Measurements from ENCODE around the gene RPSA.
"Not testable (repeated sequence)": the region's sequence is repeated elsewhere in the genome, so short reads cannot be mapped to it uniquely, and the experiment has no call there.

Gene RPSA

DNA sequence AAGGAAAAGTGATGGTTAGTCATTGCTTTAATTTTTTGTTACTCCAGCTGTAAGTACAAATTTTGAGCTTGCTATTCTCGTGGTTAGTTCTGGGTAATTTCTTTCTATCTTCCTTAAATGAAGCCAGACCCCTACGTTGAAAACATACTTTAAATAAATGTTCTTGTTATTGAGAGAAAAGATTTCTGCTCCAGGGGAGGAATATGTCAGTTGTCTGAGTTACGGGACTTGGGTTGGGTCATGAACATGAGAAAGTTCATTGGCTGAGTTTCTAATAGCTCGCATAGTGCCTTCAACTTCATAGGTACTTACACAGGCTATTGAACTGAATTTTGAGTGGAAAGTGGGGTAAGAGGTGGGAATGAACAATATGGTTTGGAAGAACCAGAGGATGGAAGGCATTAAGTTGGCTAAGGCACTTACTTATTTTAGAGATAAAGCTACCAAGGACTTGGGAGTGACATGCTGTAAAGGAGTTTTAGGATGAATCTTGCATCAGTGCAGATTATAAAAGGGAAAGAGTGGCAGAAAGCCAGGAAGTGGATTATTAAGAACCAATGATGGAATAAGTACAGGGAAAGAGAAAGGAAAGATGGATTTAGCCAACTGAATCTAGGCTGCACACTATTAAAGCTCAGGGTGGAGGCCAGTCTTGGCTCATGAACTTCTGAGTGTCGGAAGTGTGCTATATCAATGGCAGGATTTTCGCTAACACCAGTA lies 1.4 kb downstream of the RPSA start:
- Mint-ChIP-seq H3K9me3 (no peaks in the 10 kb centered on the region), H3K27ac (peak overlapping the region; percentile 100), H3K36me3 (ENCODE audit: low read depth) (peaks cover 65% of the 10 kb centered on the region), H3K4me3 (peak overlapping the region; percentile 92), H3K27me3 (no peaks in the 10 kb centered on the region), H3K4me1 (ENCODE audit: low read depth) (peaks cover 69% of the 10 kb centered on the region)

DNA sequence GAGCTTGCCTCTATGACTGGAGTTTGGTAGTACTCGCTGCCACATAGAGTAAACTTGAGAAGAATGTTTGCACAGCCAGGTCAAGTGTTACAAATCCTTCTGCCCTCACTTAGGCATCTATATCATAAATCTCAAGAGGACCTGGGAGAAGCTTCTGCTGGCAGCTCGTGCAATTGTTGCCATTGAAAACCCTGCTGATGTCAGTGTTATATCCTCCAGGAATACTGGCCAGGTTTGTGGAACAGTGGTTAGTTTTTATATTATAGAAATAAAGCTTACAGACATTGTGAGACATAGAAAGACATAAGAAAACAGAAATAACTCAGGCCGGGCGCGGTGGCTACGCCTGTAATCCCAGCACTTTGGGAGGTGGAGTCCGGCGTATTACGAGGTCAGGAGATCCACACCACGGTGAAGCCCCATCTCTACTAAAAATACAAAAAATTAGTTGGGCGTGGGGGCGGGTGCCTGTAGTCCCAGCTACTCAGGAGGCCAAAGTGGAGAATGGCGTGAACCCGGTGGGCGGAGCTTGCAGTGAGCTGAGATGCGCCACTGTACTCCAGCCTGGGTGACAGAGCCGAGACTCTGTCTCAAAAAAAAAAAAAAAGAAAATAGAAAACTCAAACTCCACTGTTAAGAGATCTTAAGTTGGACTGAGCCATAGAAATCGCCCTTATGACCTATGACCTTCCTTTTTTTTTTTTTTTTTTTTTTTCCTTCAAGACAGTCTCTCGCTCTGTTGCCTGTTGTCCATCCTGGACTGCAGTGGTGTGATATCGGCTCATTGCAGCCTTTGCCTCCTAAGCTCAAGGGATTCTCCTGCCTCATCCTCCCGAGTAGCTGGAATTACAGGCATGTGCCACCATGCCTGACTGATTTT lies 2.2 kb downstream of the RPSA start:
- Mint-ChIP-seq H3K36me3 (ENCODE audit: low read depth) (peaks cover 73% of the 10 kb centered on the region), H3K4me1 (ENCODE audit: low read depth) (peaks cover 69% of the 10 kb centered on the region)

DNA sequence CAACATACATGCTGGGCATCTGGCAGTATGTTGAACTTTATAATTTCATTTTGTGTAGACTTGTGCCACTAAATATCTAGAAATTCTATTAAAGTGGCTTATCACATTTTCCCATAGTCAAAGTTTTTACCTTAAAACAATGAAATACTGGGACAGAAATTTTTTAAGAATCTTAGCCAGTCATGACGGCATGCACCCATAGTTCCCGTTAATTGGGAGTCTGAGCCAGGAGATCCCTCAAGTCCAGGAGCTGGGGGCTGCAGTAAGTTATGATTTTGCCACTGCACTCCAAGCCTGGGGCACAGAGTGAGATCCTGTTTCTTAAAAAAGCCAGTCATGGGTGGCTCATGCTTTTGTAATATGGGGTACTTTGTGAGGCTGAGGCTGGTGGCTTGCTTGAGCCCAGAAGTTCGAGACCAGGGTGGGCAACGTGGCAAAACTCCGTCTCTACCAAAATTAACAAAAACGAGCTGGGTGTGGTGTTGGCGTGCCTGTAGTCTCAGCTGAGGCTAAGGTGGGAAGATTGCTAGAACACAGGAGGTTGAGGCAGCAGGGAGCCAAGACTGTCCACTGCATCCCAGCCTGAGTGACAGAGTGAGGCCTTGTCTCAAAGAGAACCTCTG lies 3.1 kb downstream of the RPSA start:
- Mint-ChIP-seq H3K9me3 (no peaks in the 10 kb centered on the region), H3K36me3 (ENCODE audit: low read depth) (peaks cover 82% of the 10 kb centered on the region), H3K4me1 (ENCODE audit: low read depth) (peaks cover 73% of the 10 kb centered on the region), H3K4me3 (peak overlapping the region; percentile 92), H3K27ac (peak overlapping the region; percentile 100), H3K27me3 (no peaks in the 10 kb centered on the region)

More for the DNA sequence above, 2.2 kb downstream of the RPSA start:
- H3K27me3 Mint-ChIP-seq, result no peaks in the 10 kb centered on the region
- peak overlapping the region; percentile 92 for H3K4me3 Mint-ChIP-seq
- H3K27ac Mint-ChIP-seq, result peak overlapping the region; percentile 100
- H3K9me3 Mint-ChIP-seq, result no peaks in the 10 kb centered on the region

DNA sequence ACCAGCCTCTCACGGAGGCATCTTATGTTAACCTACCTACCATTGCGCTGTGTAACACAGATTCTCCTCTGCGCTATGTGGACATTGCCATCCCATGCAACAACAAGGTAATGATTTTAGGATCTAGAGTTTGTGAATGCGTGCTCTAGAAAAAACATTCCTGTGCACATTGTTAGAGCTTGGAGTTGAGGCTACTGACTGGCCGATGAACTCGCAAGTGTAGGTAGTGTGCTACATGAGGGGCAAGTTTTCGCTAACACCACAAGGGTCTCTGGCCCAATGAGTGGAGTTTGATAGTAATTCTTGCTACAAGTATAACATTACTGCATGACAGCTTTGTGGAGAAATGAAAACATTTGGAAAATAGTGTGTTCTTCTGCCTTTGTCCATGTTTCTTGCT lies 4.4 kb downstream of the RPSA start:
- peaks cover 72% of the 10 kb centered on the region for H3K4me1 Mint-ChIP-seq (ENCODE audit: low read depth)
- H3K36me3 Mint-ChIP-seq (ENCODE audit: low read depth), result peaks cover 88% of the 10 kb centered on the region
- H3K27me3 Mint-ChIP-seq, result no peaks in the 10 kb centered on the region
- H3K27ac Mint-ChIP-seq, result peak overlapping the region; percentile 100
- H3K4me3 Mint-ChIP-seq, result peak overlapping the region; percentile 92
- no peaks in the 10 kb centered on the region for H3K9me3 Mint-ChIP-seq

DNA sequence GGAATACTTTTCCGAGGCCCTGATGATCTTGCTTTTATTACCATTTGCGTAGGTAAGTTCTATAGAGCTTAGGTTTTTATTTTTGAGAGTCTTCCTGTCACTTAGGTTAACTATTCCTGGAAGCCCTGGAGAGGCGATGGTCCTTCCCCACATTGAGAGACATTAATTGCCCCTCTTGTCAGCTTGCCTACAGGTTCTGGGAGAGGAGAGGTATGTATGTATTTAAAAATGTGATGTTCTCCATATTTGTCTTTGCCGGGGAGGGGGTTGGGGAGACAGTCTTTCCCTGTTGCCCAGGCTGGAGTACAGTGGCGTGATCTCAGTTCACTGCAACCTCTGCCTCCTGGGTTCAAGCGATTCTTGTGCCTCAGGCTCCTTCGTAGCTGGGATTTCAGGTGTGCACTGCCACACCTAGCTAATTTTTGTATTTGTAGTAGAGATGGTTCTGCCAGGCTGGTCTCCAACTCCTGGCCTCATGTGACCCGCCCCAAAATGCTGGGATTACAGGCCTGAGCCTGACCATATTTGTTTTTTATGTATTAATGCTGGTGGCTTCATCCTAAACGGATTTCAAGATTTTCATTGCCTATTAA lies 6.2 kb downstream of the RPSA start:
- Mint-ChIP-seq H3K36me3 (ENCODE audit: low read depth) (peaks cover 74% of the 10 kb centered on the region), H3K4me3 (peak overlapping the region; percentile 41), H3K27me3 (no peaks in the 10 kb centered on the region), H3K4me1 (ENCODE audit: low read depth) (peaks cover 58% of the 10 kb centered on the region), H3K9me3 (no peaks in the 10 kb centered on the region), H3K27ac (peak overlapping the region; percentile 82)

DNA sequence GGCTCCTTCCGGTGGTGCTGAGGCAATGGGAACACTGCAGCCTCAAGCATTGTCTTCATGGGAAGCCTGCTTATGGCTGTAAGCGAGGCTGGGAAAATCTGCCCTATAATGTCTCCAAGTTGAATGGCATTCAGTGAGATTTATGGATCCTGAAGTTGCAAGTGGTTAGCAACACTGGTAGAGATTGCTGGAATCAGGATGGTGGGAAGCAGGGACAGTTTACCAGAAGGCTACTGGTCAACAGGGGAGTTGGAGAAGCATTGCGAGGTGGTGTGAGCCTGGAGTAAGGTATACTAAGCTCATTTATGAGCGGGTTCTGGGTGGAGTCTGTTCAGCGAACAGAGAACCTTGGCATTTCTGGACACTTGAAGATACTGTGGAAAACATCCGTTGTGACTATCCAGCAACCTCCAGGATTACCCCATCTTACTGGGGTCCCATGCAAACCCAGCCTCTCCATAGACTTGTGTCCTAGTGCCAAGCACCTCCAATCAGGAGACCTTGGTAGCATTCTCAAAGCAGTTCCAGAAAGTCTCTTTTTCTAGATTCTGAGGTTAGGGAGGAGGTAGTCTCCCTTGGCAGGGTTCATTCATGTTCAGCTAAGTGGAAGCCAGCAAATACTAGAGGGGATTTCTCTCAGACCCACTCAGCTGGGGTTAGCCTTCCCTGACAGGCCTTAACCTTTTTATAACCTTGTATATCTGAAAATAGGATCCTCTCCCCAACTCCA lies 7.3 kb downstream of the RPSA start:
- no peak overlapping the region for H3K4me3 Mint-ChIP-seq
- H3K36me3 Mint-ChIP-seq (ENCODE audit: low read depth), result peaks cover 63% of the 10 kb centered on the region
- H3K9me3 Mint-ChIP-seq, result no peaks in the 10 kb centered on the region
- peak overlapping the region; percentile 82 for H3K27ac Mint-ChIP-seq
- peaks cover 48% of the 10 kb centered on the region for H3K4me1 Mint-ChIP-seq (ENCODE audit: low read depth)
- no peaks in the 10 kb centered on the region for H3K27me3 Mint-ChIP-seq

DNA sequence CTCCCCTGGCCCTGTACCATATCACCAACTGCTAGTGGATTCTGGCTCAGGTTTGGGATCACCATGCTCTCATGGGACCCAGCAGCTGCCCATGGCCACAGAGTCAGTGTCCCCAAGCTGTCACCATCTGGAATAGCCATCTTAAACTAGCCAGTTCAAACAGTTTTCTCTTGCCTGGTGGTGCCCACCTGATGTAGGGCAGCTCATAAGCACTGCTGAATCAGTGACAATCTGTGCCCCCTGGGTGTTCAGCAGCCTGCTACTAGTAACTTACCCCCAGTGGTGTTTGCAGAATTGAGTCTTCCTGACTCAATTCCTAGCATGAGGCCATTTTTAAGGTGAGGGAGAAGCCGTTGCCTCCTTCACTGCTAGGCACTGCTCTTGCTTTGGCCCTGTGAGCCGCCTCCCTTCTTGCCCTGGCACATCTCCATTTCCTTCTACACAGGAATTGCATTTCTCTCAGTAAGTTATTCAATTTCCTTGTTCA lies 7.9 kb downstream of the RPSA start:
- peak overlapping the region; percentile 4 for H3K4me3 Mint-ChIP-seq
- no peaks in the 10 kb centered on the region for H3K27me3 Mint-ChIP-seq
- peak overlapping the region; percentile 72 for H3K27ac Mint-ChIP-seq
- H3K4me1 Mint-ChIP-seq (ENCODE audit: low read depth), result peaks cover 42% of the 10 kb centered on the region
- H3K36me3 Mint-ChIP-seq (ENCODE audit: low read depth), result peaks cover 57% of the 10 kb centered on the region
- no peaks in the 10 kb centered on the region for H3K9me3 Mint-ChIP-seq

DNA sequence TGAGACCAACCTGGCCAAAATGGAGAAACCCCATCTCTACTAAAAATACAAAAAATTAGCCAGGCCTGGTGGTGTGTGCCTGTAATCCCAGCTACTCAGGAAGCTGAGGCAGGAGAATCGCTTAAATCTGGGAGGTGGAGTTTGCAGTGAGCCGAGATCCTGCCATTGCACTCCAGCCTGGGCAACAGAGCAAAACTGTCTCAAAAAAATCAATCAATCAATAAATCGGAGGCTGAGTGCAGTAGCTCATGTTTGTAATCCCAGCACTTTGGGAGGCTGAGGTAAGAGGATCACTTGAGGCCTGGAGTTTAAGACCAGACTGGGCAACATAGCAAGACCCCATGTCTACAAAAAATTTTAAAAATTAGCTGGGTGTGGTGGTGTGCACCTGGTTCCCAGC lies 8.8 kb downstream of the RPSA start:
- H3K27ac Mint-ChIP-seq, result peak overlapping the region; percentile 50
- H3K4me3 Mint-ChIP-seq, result not testable (repeated sequence)

DNA sequence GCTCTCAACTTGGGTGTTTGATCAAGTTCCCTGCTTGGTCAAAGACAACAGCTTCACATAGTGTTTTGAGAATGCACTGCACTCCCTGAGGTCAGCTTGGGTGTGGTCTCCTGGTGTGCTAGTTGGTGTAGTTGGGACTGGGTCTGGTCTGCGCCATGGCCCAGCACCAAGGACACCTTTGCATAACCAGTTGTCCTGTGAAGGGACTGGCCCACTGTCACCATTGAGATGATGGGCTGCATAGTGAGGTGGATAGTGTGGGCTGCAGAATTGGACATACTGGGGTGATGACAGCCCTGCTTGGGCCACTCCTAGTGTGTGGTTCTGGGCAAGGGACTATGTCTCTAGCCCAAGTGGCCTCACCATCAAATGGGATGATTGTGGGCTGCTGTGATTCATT lies 9.5 kb downstream of the RPSA start:
- Mint-ChIP-seq H3K27me3 (no peaks in the 10 kb centered on the region), H3K4me1 (ENCODE audit: low read depth) (peaks cover 27% of the 10 kb centered on the region), H3K27ac (peak overlapping the region; percentile 54), H3K4me3 (no peak overlapping the region), H3K9me3 (no peaks in the 10 kb centered on the region), H3K36me3 (ENCODE audit: low read depth) (peaks cover 42% of the 10 kb centered on the region)

More for the DNA sequence above, 8.8 kb downstream of the RPSA start:
- Mint-ChIP-seq H3K4me1 (ENCODE audit: low read depth) (peaks cover 33% of the 10 kb centered on the region), H3K36me3 (ENCODE audit: low read depth) (peaks cover 49% of the 10 kb centered on the region)
- not testable (repeated sequence) for H3K9me3 Mint-ChIP-seq, H3K27me3 Mint-ChIP-seq

DNA sequence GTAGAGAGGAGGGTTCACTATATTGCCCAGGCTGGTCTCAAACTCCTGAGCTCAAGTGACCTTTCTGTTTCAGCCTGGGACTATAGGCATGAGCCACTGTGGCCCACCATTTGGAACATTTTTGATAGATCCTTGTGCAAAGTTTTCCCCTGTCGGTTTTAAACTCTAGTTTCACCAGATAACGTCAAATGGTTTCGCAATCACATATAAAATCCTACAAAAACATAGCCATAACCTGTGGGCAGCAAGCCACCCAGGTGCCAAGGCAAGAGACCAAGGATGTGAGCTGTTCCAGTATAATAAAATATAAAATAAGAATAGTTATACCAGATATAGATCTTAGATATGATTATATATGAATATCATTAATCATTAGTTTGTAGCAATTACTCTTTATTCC lies 10.5 kb downstream of the RPSA start:
- H3K27ac Mint-ChIP-seq, H3K4me3 Mint-ChIP-seq, H3K27me3 Mint-ChIP-seq, H3K9me3 Mint-ChIP-seq: not testable (repeated sequence)
- Mint-ChIP-seq H3K4me1 (ENCODE audit: low read depth) (peaks cover 16% of the 10 kb centered on the region), H3K36me3 (ENCODE audit: low read depth) (peaks cover 39% of the 10 kb centered on the region)

DNA sequence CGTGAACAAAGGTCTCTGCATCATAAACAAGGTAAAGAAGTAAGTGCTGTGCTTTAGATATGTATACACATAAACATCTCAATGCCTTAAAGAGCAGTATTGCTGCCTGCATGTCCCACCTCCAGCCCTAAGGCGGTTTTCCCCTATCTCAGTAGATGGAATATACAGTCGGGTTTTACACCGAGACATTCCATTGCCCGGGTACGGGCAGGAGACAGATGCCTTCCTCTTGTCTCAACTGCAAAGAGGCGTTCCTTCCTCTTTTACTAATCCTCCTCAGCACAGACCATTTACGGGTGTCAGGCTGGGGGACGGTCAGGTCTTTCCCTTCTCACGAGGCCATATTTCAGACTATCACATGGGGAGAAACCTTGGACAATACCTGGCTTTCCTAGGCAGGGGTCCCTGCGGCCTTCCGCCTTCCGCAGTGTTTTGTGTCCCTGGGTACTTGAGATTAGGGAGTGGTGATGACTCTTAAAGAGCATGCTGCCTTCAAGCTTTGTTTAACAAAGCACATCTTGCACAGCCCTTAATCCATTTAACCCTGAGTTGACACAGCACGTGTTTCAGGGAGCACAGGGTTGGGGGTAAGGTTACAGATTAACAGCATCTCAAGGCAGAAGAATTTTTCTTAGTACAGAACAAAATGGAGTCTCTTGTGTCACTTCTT lies 12.2 kb downstream of the RPSA start:
- not testable (repeated sequence) for H3K9me3 Mint-ChIP-seq; H3K4me1 Mint-ChIP-seq (ENCODE audit: low read depth); H3K27ac Mint-ChIP-seq; H3K27me3 Mint-ChIP-seq; H3K4me3 Mint-ChIP-seq
- peaks cover 22% of the 10 kb centered on the region for H3K36me3 Mint-ChIP-seq (ENCODE audit: low read depth)

DNA sequence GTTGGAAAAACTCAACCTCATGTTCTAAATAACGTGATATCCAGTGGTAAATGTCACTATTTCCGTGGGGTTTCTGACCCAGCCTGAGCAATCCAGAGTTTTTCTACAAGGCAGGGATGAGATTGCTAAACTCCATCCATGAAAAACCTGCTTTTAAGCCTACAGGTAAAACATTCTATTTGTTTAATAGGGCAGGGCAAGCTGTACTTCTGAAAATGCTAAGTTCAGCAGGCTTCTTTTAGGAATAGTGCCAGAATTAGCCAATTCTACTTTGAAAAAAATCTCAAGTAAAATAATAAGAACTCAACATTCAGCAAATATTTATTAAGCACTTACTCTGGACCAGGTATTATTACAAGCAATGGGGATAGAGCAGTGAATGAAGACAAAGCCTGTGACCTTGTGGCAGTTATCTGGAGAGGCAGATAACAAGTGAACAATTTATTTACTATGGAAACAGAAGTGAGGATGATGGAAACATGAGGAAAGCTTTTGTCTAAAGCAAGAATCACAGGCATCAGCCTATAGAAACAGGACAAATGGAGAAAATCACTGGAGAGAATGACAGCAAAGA lies 13.3 kb downstream of the RPSA start:
- Mint-ChIP-seq H3K27ac (no peak overlapping the region), H3K36me3 (ENCODE audit: low read depth) (peaks cover 11% of the 10 kb centered on the region)

DNA sequence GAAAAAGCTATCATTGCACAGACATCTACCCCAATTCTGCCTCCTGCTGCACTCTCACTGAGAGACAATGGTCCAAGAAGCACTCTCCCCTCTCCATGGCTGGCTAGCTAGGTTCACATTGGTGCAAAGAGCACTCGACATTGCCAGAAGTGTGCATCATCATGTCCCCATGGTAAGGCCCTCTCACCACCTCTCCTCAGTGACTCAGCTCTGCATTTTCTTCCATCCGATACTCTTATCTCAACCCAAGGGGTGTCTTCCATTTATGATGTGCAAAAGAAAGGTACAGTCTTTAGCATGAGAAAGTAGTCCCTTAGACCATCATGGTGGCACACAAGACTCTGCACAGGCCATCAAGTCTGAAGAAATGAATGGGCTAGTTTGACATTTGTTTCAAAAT lies 14.0 kb downstream of the RPSA start:
- Mint-ChIP-seq H3K4me1 (ENCODE audit: low read depth) (no peaks in the 10 kb centered on the region), H3K27me3 (no peaks in the 10 kb centered on the region), H3K9me3 (no peaks in the 10 kb centered on the region), H3K36me3 (ENCODE audit: low read depth) (peaks cover 8% of the 10 kb centered on the region), H3K27ac (no peak overlapping the region), H3K4me3 (no peak overlapping the region)

More for the DNA sequence above, 13.3 kb downstream of the RPSA start:
- H3K9me3 Mint-ChIP-seq, result no peaks in the 10 kb centered on the region
- H3K4me1 Mint-ChIP-seq (ENCODE audit: low read depth), result peaks cover 2% of the 10 kb centered on the region
- H3K4me3 Mint-ChIP-seq, result no peak overlapping the region
- H3K27me3 Mint-ChIP-seq, result no peaks in the 10 kb centered on the region
